ENCODE data around the gene SEZ6. TPM values are rescaled to one million over a fixed set of nuclear protein-coding genes. Genes with fewer than 3 reads are reported as not detected.

Gene SEZ6
- polyA plus RNA-seq, 3 donors: 0.17 to 0.33 (median 0.18) TPM

GRCh38 chr17:28993645-28994426 is 12.0 kb downstream of the SEZ6 start:
- no peak overlapping the region for H3K9ac ChIP-seq (ENCODE audit: insufficient read depth, low read length, poor library complexity, severe bottlenecking)
- H3K27me3 Mint-ChIP-seq (ENCODE audit: low read depth in 3 of 3): peaks cover 7 to 19% (median 8%) of the 10 kb centered on the region in 3 donors
- no peak for TF ChIP-seq CTCF (IDR thresholded peaks at IDR 0.05)
- no peaks in the 10 kb centered on the region for H3K36me3 ChIP-seq (replicated peaks in 1 of 2; ENCODE audit: control insufficient read depth in 1 of 2, insufficient read depth in 2 of 2, low read length in 2 of 2)
- H3K4me1 Mint-ChIP-seq: peaks cover 4% of the 10 kb centered on the region
- H3K4me3 ChIP-seq (replicated peaks in 1 of 3; ENCODE audit: low read depth in 2 of 3, low read length in 3 of 3): no peak overlapping the region
- no peak for DNase-seq
- 93% methylated on average over 11 of the region's 13 CpGs for WGBS (ENCODE audit: insufficient coverage)
- intact Hi-C loops (cut with micrococcal nuclease): no loop called here
- H4K20me1 ChIP-seq (ENCODE audit: insufficient read depth, low read length): no peaks in the 10 kb centered on the region
- peaks cover 0 to 3% (median 0%) of the 10 kb centered on the region in 7 donors for H3K9me3 Mint-ChIP-seq
- H3K27ac Mint-ChIP-seq: peak overlapping the region in 1 of 7 donors; percentile 40
- no peaks in the 10 kb centered on the region for H3K36me3 Mint-ChIP-seq
- H3K79me2 ChIP-seq (ENCODE audit: insufficient read depth, low read length): no peaks in the 10 kb centered on the region
- H3K27ac ChIP-seq (ENCODE audit: low read depth in 1 of 2, low read length in 2 of 2): no peak overlapping the region
- no peak overlapping the region for H2AFZ ChIP-seq (ENCODE audit: insufficient read depth, low read depth, low read length, poor library complexity, severe bottlenecking)
- H3K4me2 ChIP-seq (replicated peaks; ENCODE audit: extremely low read depth, low read length, poor library complexity, severe bottlenecking): no peak overlapping the region
- no peak overlapping the region for H3K4me3 Mint-ChIP-seq
- no peaks in the 10 kb centered on the region for H3K9me3 ChIP-seq (replicated peaks in 1 of 2; ENCODE audit: control insufficient read depth in 1 of 2, insufficient read depth in 1 of 2, low read length in 2 of 2)
- H3K4me1 ChIP-seq (ENCODE audit: control insufficient read depth in 1 of 2, insufficient read depth in 2 of 2, low read length in 2 of 2): no peaks in the 10 kb centered on the region
- H3K27me3 ChIP-seq (ENCODE audit: control insufficient read depth in 2 of 2, insufficient read depth in 2 of 2, low read length in 2 of 2): peaks cover 0 to under 1% of the 10 kb centered on the region in 2 donors

GRCh38 chr17:28992625-28993600 is 12.9 kb downstream of the SEZ6 start:
- no peak overlapping the region for H3K27ac ChIP-seq (ENCODE audit: low read depth in 1 of 2, low read length in 2 of 2)
- peaks cover 4% of the 10 kb centered on the region for H3K4me1 Mint-ChIP-seq
- H3K27me3 Mint-ChIP-seq (ENCODE audit: low read depth in 3 of 3): peaks cover 7 to 20% (median 10%) of the 10 kb centered on the region in 3 donors
- H2AFZ ChIP-seq (ENCODE audit: insufficient read depth, low read depth, low read length, poor library complexity, severe bottlenecking): no peak overlapping the region
- H3K27ac Mint-ChIP-seq: peak overlapping the region in 2 of 7 donors; percentile 19 to 40
- peak; percentile 19 for TF ChIP-seq CTCF (IDR thresholded peaks at IDR 0.05)
- no peaks in the 10 kb centered on the region for H3K36me3 ChIP-seq (replicated peaks in 1 of 2; ENCODE audit: control insufficient read depth in 1 of 2, insufficient read depth in 2 of 2, low read length in 2 of 2)
- H3K4me2 ChIP-seq (replicated peaks; ENCODE audit: extremely low read depth, low read length, poor library complexity, severe bottlenecking): no peak overlapping the region
- DNase-seq: peak in 2 of 3 donors; percentile 29 to 53
- H3K4me3 Mint-ChIP-seq: no peak overlapping the region
- H3K4me1 ChIP-seq (ENCODE audit: control insufficient read depth in 1 of 2, insufficient read depth in 2 of 2, low read length in 2 of 2): no peaks in the 10 kb centered on the region
- no peaks in the 10 kb centered on the region for H3K36me3 Mint-ChIP-seq
- no peak overlapping the region for H3K4me3 ChIP-seq (replicated peaks in 1 of 3; ENCODE audit: low read depth in 2 of 3, low read length in 3 of 3)
- H3K9ac ChIP-seq (ENCODE audit: insufficient read depth, low read length, poor library complexity, severe bottlenecking): no peak overlapping the region
- H3K9me3 ChIP-seq (replicated peaks in 1 of 2; ENCODE audit: control insufficient read depth in 1 of 2, insufficient read depth in 1 of 2, low read length in 2 of 2): no peaks in the 10 kb centered on the region
- H4K20me1 ChIP-seq (ENCODE audit: insufficient read depth, low read length): no peaks in the 10 kb centered on the region
- H3K27me3 ChIP-seq (ENCODE audit: control insufficient read depth in 2 of 2, insufficient read depth in 2 of 2, low read length in 2 of 2): no peaks in the 10 kb centered on the region
- peaks cover 0 to 3% (median 0%) of the 10 kb centered on the region in 7 donors for H3K9me3 Mint-ChIP-seq
- H3K79me2 ChIP-seq (ENCODE audit: insufficient read depth, low read length): no peaks in the 10 kb centered on the region
- intact Hi-C loops (cut with micrococcal nuclease): no loop called here
- WGBS (ENCODE audit: insufficient coverage): 80% methylated on average over 1 of the region's 11 CpGs

Data from CD14-positive monocyte (primary cell).